IMR-90 (cell line): ENCODE results near the gene TICAM2. TPM values are rescaled to one million over a fixed set of nuclear protein-coding genes. Genes with fewer than 3 reads are reported as not detected.

Source experiments
- ATAC-seq: fragments of 200-7000 bp; cut with Tn5 transposase; 2 replicates; pipeline ENCODE4 v1.9.1; 2020; ENCODE audit warnings: low read depth, mild to moderate bottlenecking, moderate library complexity
- BruUV-seq: library from RNA; stranded (reverse); fragments of 400-500 nt; replicated peaks from 2 replicates; lab custom pipeline; 2021; lab: Mats Ljungman, UMichigan
- CTCF ChIA-PET: fragments of 300-600 bp; formaldehyde crosslinking; extraction: SDS; loops from one replicate; lab custom pipeline; 2021; ENCODE audit warnings: antibody characterized with exemption; lab: Yijun Ruan, JAX
- POLR2A ChIA-PET: fragments of 300-600 bp; sonication (Branson Sonifier 250); formaldehyde crosslinking; loops from one replicate; lab custom pipeline; 2022; ENCODE audit warnings: antibody characterized with exemption; ENCODE audit not compliant: unreplicated experiment; lab: Charles Lee
- DNase-seq: peaks from one replicate; pipeline ENCODE4 v3.0.0; 2013
- H2AFZ ChIP-seq: replicated peaks from 2 replicates; pipeline ENCODE3; 2013; ENCODE audit warnings: low read length, mild to moderate bottlenecking; ENCODE audit not compliant: poor library complexity
- H2AK5ac ChIP-seq: 2 replicates; pipeline ENCODE4 v1.6.1; 2013; ENCODE audit warnings: low read depth, low read length, inconsistent platforms
- H2AK9ac ChIP-seq: replicated peaks from 2 replicates; pipeline ENCODE3; 2013; ENCODE audit warnings: mild to moderate bottlenecking, low read depth, low read length, moderate library complexity; ENCODE audit not compliant: poor library complexity
- H2BK120ac ChIP-seq: 2 replicates; pipeline ENCODE4 v1.6.1; 2013; ENCODE audit warnings: low read depth, low read length, inconsistent platforms
- H2BK15ac ChIP-seq: 3 replicates; pipeline ENCODE4 v1.6.1; 2013; ENCODE audit warnings: low read depth, low read length, inconsistent platforms
- H2BK20ac ChIP-seq: 2 replicates; pipeline ENCODE4 v1.6.1; 2013; ENCODE audit warnings: low read depth, mild to moderate bottlenecking, inconsistent platforms, low read length, moderate library complexity
- H2BK5ac ChIP-seq: 2 replicates; pipeline ENCODE4 v1.6.1; 2013; ENCODE audit warnings: mild to moderate bottlenecking, low read depth, low read length, inconsistent platforms; ENCODE audit not compliant: poor library complexity, severe bottlenecking
- H3K14ac ChIP-seq: replicated peaks from 2 replicates; pipeline ENCODE4 v1.6.1; 2013; ENCODE audit warnings: low read depth, low read length, inconsistent platforms
- H3K18ac ChIP-seq: 2 replicates; pipeline ENCODE4 v1.6.1; 2013; ENCODE audit warnings: low read depth, low read length, control low read depth
- H3K23ac ChIP-seq: 2 replicates; pipeline ENCODE4 v1.6.1; 2013; ENCODE audit warnings: low read depth, low read length, inconsistent platforms
- H3K27ac ChIP-seq: 2 replicates; pipeline ENCODE4 v1.5.1; 2013; ENCODE audit warnings: mild to moderate bottlenecking, control low read depth, low read length; ENCODE audit not compliant: insufficient read depth
- H3K27me3 ChIP-seq: 2 replicates; pipeline ENCODE4 v1.6.1; 2013; ENCODE audit warnings: low read length; ENCODE audit not compliant: control insufficient read depth, insufficient read depth
- H3K36me3 ChIP-seq: 2 replicates; pipeline ENCODE4 v1.6.1; 2013; ENCODE audit warnings: low read length, mixed read lengths; ENCODE audit not compliant: control insufficient read depth, insufficient read depth
- H3K4ac ChIP-seq: 2 replicates; pipeline ENCODE4 v1.6.1; 2013; ENCODE audit warnings: low read depth, low read length, inconsistent platforms
- H3K4me1 ChIP-seq: 2 replicates; pipeline ENCODE4 v1.6.1; 2013; ENCODE audit warnings: low read length, mixed read lengths; ENCODE audit not compliant: control insufficient read depth, insufficient read depth
- H3K4me2 ChIP-seq: 2 replicates; pipeline ENCODE4 v1.6.1; 2013; ENCODE audit warnings: low read depth, mild to moderate bottlenecking, control low read depth, low read length, moderate library complexity
- H3K4me3 ChIP-seq: 2 replicates; pipeline ENCODE4 v1.5.1; 2013; ENCODE audit warnings: low read depth, mild to moderate bottlenecking, control low read depth, low read length, moderate library complexity; ENCODE audit not compliant: insufficient read depth
- H3K56ac ChIP-seq: 2 replicates; pipeline ENCODE4 v1.6.1; 2013; ENCODE audit warnings: low read length, inconsistent platforms; ENCODE audit not compliant: insufficient read depth; ENCODE audit errors: extremely low read depth
- H3K79me1 ChIP-seq, 2 experiments: 2 replicates each; pipeline ENCODE4 v1.6.1; 2013; ENCODE audit warnings: low read length in 2 of 2, inconsistent platforms in 1 of 2, low read depth in 1 of 2
- H3K9ac ChIP-seq: 2 replicates; pipeline ENCODE4 v1.6.1; 2013; ENCODE audit warnings: low read depth, low read length, control low read depth
- H3K9me1 ChIP-seq: 2 replicates; pipeline ENCODE4 v1.6.1; 2013; ENCODE audit warnings: low read length, inconsistent platforms; ENCODE audit not compliant: insufficient read depth
- H3K9me3 ChIP-seq: 2 replicates; pipeline ENCODE4 v1.6.1; 2013; ENCODE audit warnings: low read length; ENCODE audit not compliant: control insufficient read depth, insufficient read depth
- H4K20me1 ChIP-seq: 2 replicates; pipeline ENCODE4 v1.6.1; 2013; ENCODE audit warnings: low read length, inconsistent platforms; ENCODE audit not compliant: insufficient read depth
- H4K5ac ChIP-seq: 2 replicates; pipeline ENCODE4 v1.6.1; 2013; ENCODE audit warnings: mild to moderate bottlenecking, low read depth, low read length, control low read depth
- H4K8ac ChIP-seq, 2 experiments: 2 replicates each; pipeline ENCODE4 v1.6.1; 2013; ENCODE audit warnings: low read depth in 2 of 2, low read length in 2 of 2, control low read depth in 1 of 2, inconsistent platforms in 1 of 2
- H4K91ac ChIP-seq: 2 replicates; pipeline ENCODE4 v1.6.1; 2013; ENCODE audit warnings: low read depth, low read length, inconsistent platforms; ENCODE audit not compliant: insufficient read depth
- CEBPB ChIP-seq: IDR thresholded peaks from 2 replicates; pipeline ENCODE4 v1.6.1; 2012; ENCODE audit warnings: low read depth, low read length, improper control_type of control experiment
- MXI1 ChIP-seq: IDR thresholded peaks from 2 replicates; pipeline ENCODE4 v1.6.1; 2012; ENCODE audit warnings: low read depth, mild to moderate bottlenecking, low read length, moderate library complexity, borderline replicate concordance
- RAD21 ChIP-seq: IDR thresholded peaks from 2 replicates; pipeline ENCODE4 v1.6.1; 2012; ENCODE audit warnings: low read length, improper control_type of control experiment
- RFX5 ChIP-seq: IDR thresholded peaks from 2 replicates; pipeline ENCODE4 v1.8.0; 2012; ENCODE audit warnings: low read depth, mild to moderate bottlenecking, low read length, moderate library complexity
- USF2 ChIP-seq: fragments of 150-350 bp; IDR thresholded peaks from 2 replicates; pipeline ENCODE4 v1.6.1; 2017; ENCODE audit warnings: mild to moderate bottlenecking, antibody characterized with exemption, low read length, low read depth
- WGBS, 2 experiments: methylation state at CpG; one replicate each; pipeline versions ENCODE4 v1.1.5 to v1.1.7; 2013; ENCODE audit warnings: missing lambda C conversion rate in 2 of 2; ENCODE audit not compliant: insufficient read length in 1 of 2; ENCODE audit errors: extremely low coverage in 2 of 2; 5-methylcytosine and 5-hydroxymethylcytosine counted together
- dilution Hi-C: fragments of 300-500 bp; cut with HindIII; formaldehyde crosslinking; loops from one replicate; pipeline ENCODE4 v1.14.3; 2018; ENCODE audit warnings: low sequenced_read_pairs; ENCODE audit not compliant: unreplicated experiment
- in situ Hi-C: fragments of 300-500 bp; cut with MboI; formaldehyde crosslinking; loops from 3 replicates; pipeline ENCODE4 v1.14.3; 2019; ENCODE audit warnings: low sequenced_read_pairs, inconsistent platforms, mixed read lengths
- intact Hi-C: fragments of 100-400 bp; cut with micrococcal nuclease; formaldehyde crosslinking; loops from 2 replicates; pipeline ENCODE4 v1.10.0; 2022
- polyA plus RNA-seq, 3 experiments: library from polyadenylated mRNA; depleted of rRNA; stranded (reverse); fragments of >200 nt; gene quantifications; 2 replicates each; pipeline ENCODE4 v1.2.3, GENCODE V29; 2012; ENCODE audit warnings: low replicate concordance in 1 of 3
- total RNA-seq: library from RNA; depleted of rRNA; stranded (reverse); fragments of >200 nt; gene quantifications from 2 replicates; pipeline ENCODE4 v1.2.3, GENCODE V29; 2012

Gene TICAM2
- total and polyA plus RNA-seq, 2 of the 4 experiments (the other 2 are of a cell fraction) = 2.9 to 4.3 TPM

DNA sequence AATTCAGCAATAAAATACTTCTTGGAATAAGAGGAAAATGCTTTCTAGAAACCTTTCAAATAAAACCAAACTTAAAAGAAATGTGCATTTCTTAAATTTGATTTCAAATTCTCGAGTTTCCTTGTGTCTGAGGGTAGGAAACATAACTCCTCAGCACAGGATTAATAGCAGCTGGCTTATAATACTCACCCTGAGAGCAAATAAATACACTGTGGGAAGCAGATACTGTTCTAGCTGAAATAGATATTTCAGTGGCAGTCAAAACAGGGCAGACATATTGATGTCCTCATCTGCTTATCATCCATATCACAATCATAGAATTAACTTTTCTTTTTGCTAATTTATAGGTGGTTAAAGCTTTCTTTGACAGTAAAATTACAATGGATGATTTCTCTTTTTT lies 33.6 kb downstream of the TICAM2 start:
- ATAC-seq (no peak), DNase-seq (no peak)
- intact Hi-C loops (no loop called here), dilution Hi-C loops (no loop called here), in situ Hi-C loops (no loop called here)
- WGBS, 2 experiments = no CpG with 5 or more reads among the region's 1 CpG
- no peak overlapping the region for H2BK120ac ChIP-seq
- TF ChIP-seq RFX5 (no peak), MXI1 (no peak), RAD21 (no peak), CEBPB (no peak), USF2 (no peak)
- H3K56ac ChIP-seq = no peak overlapping the region
- H3K4ac ChIP-seq = no peak overlapping the region
- no peaks in the 10 kb centered on the region for H4K20me1 ChIP-seq
- H3K9me1 ChIP-seq = no peaks in the 10 kb centered on the region
- H2AK5ac ChIP-seq = no peak overlapping the region
- H3K9ac ChIP-seq = no peak overlapping the region
- H3K4me3 ChIP-seq = no peak overlapping the region
- no peak overlapping the region for H3K14ac ChIP-seq
- H3K79me1 ChIP-seq = no peaks in the 10 kb centered on the region
- H2BK15ac ChIP-seq = no peak overlapping the region
- BruUV-seq = no TSS peak
- no peaks in the 10 kb centered on the region for H3K9me3 ChIP-seq
- no peak overlapping the region for H4K91ac ChIP-seq
- H3K27me3 ChIP-seq = no peaks in the 10 kb centered on the region
- H3K18ac ChIP-seq = no peak overlapping the region
- H3K27ac ChIP-seq = no peak overlapping the region
- H2BK20ac ChIP-seq = no peak overlapping the region
- no peak overlapping the region for H3K23ac ChIP-seq
- CTCF ChIA-PET = no interaction called here
- H2BK5ac ChIP-seq = no peak overlapping the region
- H3K4me2 ChIP-seq = no peak overlapping the region
- H3K36me3 ChIP-seq = no peaks in the 10 kb centered on the region
- POLR2A ChIA-PET = no interaction called here
- no peak overlapping the region for H4K8ac ChIP-seq
- no peaks in the 10 kb centered on the region for H3K4me1 ChIP-seq
- no peak overlapping the region for H4K5ac ChIP-seq
- no peak overlapping the region for H2AK9ac ChIP-seq
- H2AFZ ChIP-seq = no peak overlapping the region
